Progenitor cell of endocrine pancreas (in vitro differentiated cells): ENCODE results near the gene ACTN2. TPM values are rescaled to one million over a fixed set of nuclear protein-coding genes. Genes with fewer than 3 reads are reported as not detected.

ENCODE experiments used
- DNase-seq: peaks from one replicate; pipeline ENCODE4 v3.0.0; 2021; ENCODE audit warnings: low spot score; ENCODE audit not compliant: unreplicated experiment
- H3K27ac Mint-ChIP-seq: 2 replicates; pipeline ENCODE4 v1.8.0; 2021; ENCODE audit warnings: mild to moderate bottlenecking, moderate library complexity, mixed read lengths
- H3K27me3 Mint-ChIP-seq: 2 replicates; pipeline ENCODE4 v1.8.0; 2021; ENCODE audit warnings: mixed read lengths
- H3K36me3 Mint-ChIP-seq: 2 replicates; pipeline ENCODE4 v1.8.0; 2022; ENCODE audit warnings: mixed read lengths; ENCODE audit not compliant: insufficient read depth
- H3K4me1 Mint-ChIP-seq: 2 replicates; pipeline ENCODE4 v1.8.0; 2021; ENCODE audit warnings: low read depth, mixed read lengths
- H3K4me3 Mint-ChIP-seq: 2 replicates; pipeline ENCODE4 v1.8.0; 2021; ENCODE audit warnings: low read depth, mild to moderate bottlenecking, moderate library complexity, mixed read lengths
- H3K9me3 Mint-ChIP-seq: 2 replicates; pipeline ENCODE4 v1.8.0; 2021; ENCODE audit warnings: low read depth, mixed read lengths
- CTCF ChIP-seq: fragments of 200-600 bp; sonication (generic); IDR thresholded peaks from one replicate; pipeline ENCODE4 v1.5.0; 2021; ENCODE audit warnings: antibody characterized with exemption, mild to moderate bottlenecking; ENCODE audit not compliant: unreplicated experiment
- total RNA-seq: library from RNA; stranded (reverse); gene quantifications from 2 replicates; pipeline ENCODE4 v1.2.1, GENCODE V29; 2021

Gene ACTN2
- total RNA-seq, 1 donor from 2014 or later = 0.10 TPM

GRCh38 chr1:236692128-236692527 is 5.8 kb downstream of the ACTN2 start:
- H3K4me3 Mint-ChIP-seq = no peak overlapping the region
- no peak overlapping the region for H3K27ac Mint-ChIP-seq
- no peaks in the 10 kb centered on the region for H3K36me3 Mint-ChIP-seq
- peaks cover 5% of the 10 kb centered on the region for H3K4me1 Mint-ChIP-seq
- DNase-seq = no peak
- H3K27me3 Mint-ChIP-seq = peaks cover 69% of the 10 kb centered on the region
- no peaks in the 10 kb centered on the region for H3K9me3 Mint-ChIP-seq
- no peak for TF ChIP-seq CTCF

- Mint-ChIP-seq H3K27me3 (peaks cover 67% of the 10 kb centered on the region), H3K27ac (no peak overlapping the region), H3K36me3 (no peaks in the 10 kb centered on the region), H3K4me3 (no peak overlapping the region), H3K4me1 (peaks cover 5% of the 10 kb centered on the region), H3K9me3 (no peaks in the 10 kb centered on the region)
- no peak for TF ChIP-seq CTCF
- no peak for DNase-seq
Observed at GRCh38 chr1:236692742-236693141, 6.4 kb downstream of the ACTN2 start.

GRCh38 chr1:236699366-236699765 is 13.1 kb downstream of the ACTN2 start:
- Mint-ChIP-seq H3K4me3 (no peak overlapping the region), H3K27ac (no peak overlapping the region), H3K36me3 (no peaks in the 10 kb centered on the region), H3K9me3 (no peaks in the 10 kb centered on the region), H3K4me1 (no peaks in the 10 kb centered on the region), H3K27me3 (peaks cover 44% of the 10 kb centered on the region)
- no peak for TF ChIP-seq CTCF
- DNase-seq = no peak

DNA sequence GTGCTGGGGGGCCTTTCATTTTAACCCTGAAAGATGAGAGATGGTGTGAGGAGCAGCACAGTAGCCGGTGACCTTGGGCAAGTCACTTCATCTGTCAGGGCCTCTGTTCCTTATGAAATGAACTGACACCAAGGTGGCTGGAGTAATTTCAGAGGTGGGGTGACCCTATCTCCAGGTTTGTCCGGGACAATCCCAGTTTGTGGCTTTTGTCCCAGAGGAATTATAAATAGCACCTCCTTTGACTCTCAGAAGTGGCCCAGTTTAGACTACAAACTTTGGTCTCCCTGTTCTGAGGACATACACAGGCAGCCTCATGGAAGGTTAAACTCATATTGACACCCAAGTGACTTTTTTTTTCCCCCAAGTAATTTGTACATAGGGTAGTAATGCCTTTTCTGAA is 14.6 kb downstream of the ACTN2 start:
- Mint-ChIP-seq H3K9me3 (no peaks in the 10 kb centered on the region), H3K4me1 (no peaks in the 10 kb centered on the region), H3K27ac (no peak overlapping the region), H3K27me3 (peaks cover 43% of the 10 kb centered on the region), H3K4me3 (no peak overlapping the region), H3K36me3 (no peaks in the 10 kb centered on the region)
- TF ChIP-seq CTCF = no peak
- DNase-seq = no peak

DNA sequence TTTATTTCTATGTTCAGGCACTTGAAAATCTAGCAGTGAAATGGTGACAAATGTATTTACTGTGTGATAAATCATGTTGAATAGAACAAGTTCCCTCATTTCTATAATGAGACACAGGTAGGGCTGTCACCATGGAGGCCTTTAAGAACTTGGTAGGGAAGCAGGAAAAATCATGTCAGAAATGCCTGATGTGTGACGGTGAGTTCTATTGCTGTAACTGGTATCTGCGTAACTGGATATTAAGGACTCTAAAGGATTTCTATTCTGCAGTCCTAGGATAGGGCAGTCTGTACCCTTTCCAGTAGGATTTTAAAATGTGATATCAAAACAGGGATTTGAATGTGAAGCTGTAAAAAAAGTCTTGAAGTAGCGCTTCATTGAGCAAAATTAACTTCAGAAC is 15.5 kb downstream of the ACTN2 start:
- Mint-ChIP-seq H3K9me3 (no peaks in the 10 kb centered on the region), H3K27me3 (peaks cover 48% of the 10 kb centered on the region), H3K4me3 (no peak overlapping the region), H3K36me3 (no peaks in the 10 kb centered on the region), H3K27ac (no peak overlapping the region), H3K4me1 (no peaks in the 10 kb centered on the region)
- no peak for DNase-seq
- no peak for TF ChIP-seq CTCF
